GM19193 (cell line): ENCODE measurements around the gene ZNF148.

Experiments
- POLR2A ChIP-seq: IDR thresholded peaks from 4 replicates; pipeline ENCODE4 v1.6.1; 2011; ENCODE audit not compliant: insufficient read depth, insufficient read length; ENCODE audit errors: extremely low read depth

ZNF148 gene

GRCh38 chr3:125186800-125187598, 188.1 kb downstream of the ZNF148 start:
- no peak for TF ChIP-seq POLR2A

GRCh38 chr3:125186261-125186787, 188.8 kb downstream of the ZNF148 start:
- TF ChIP-seq POLR2A: no peak

- TF ChIP-seq POLR2A: no peak
Measured at GRCh38 chr3:125185805-125186204, 189.3 kb downstream of the ZNF148 start.

- no peak for TF ChIP-seq POLR2A
Measured at GRCh38 chr3:125179884-125180240, 195.3 kb downstream of the ZNF148 start.

GRCh38 chr3:125179143-125179883, 195.8 kb downstream of the ZNF148 start:
- no peak for TF ChIP-seq POLR2A

- TF ChIP-seq POLR2A: no peak
Measured at GRCh38 chr3:125177746-125178145, 197.4 kb downstream of the ZNF148 start.
